Neural cell (in vitro differentiated cells): ENCODE data around the gene DCX.

Experiments
- EP300 ChIP-seq: fragments of 450-650 bp; conservative IDR thresholded peaks from 2 replicates; pipeline ENCODE4 v1.6.1; 2014; ENCODE audit warnings: antibody characterized with exemption, mild to moderate bottlenecking, moderate library complexity; ENCODE audit not compliant: poor library complexity, severe bottlenecking
- EZH2 ChIP-seq: fragments of 200-600, 300-800 bp; shearing (Covaris generic), sonication (generic); IDR thresholded peaks from 2 replicates; pipeline ENCODE4 v1.6.1; 2014; ENCODE audit warnings: antibody characterized with exemption, low read length, borderline replicate concordance, mild to moderate bottlenecking; ENCODE audit not compliant: insufficient read depth, poor library complexity, severe bottlenecking
- POLR2AphosphoS5 ChIP-seq: IDR thresholded peaks from 2 replicates; pipeline ENCODE4 v1.6.1; 2012
- TF ChIP-seq, protein P1 (sequence below): fragments of 450-650 bp; IDR thresholded peaks from 2 replicates; pipeline ENCODE4 v1.5.1; 2014; ENCODE audit warnings: antibody characterized with exemption, mild to moderate bottlenecking, moderate library complexity; ENCODE audit not compliant: poor library complexity, severe bottlenecking
- TF ChIP-seq, protein P2 (sequence below): IDR thresholded peaks from 2 replicates; pipeline ENCODE4 v1.6.1; 2012; ENCODE audit warnings: borderline replicate concordance

DNA sequence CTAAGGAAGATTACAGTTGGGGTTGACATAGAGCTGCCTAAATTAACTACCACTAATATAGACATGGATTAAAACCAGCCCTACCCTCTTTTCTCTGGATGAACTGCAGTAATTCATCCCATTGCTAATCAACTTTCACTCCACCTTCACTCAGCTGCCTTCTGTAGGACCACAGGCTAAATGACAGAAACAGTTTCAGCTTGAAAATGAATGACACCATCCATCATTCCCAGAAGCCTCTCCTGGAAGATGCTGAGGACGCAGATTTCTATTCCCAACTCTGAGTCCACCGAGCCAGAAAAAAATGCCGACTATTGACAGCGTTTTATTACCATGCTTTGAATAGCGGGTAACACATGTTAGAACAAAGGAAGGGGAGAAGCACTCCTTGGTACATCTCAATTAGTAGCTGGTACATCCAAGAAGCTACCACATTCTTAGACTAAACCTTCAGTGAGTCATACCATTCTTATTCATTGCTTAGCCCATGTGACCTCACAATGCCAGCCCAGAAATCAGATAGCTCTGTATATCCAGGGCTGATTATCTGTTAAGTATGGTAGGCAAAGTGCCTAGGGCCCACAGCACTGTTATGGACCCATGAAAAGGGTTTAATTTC, 25.3 kb downstream of the DCX start:
- TF ChIP-seq, protein P1, sequence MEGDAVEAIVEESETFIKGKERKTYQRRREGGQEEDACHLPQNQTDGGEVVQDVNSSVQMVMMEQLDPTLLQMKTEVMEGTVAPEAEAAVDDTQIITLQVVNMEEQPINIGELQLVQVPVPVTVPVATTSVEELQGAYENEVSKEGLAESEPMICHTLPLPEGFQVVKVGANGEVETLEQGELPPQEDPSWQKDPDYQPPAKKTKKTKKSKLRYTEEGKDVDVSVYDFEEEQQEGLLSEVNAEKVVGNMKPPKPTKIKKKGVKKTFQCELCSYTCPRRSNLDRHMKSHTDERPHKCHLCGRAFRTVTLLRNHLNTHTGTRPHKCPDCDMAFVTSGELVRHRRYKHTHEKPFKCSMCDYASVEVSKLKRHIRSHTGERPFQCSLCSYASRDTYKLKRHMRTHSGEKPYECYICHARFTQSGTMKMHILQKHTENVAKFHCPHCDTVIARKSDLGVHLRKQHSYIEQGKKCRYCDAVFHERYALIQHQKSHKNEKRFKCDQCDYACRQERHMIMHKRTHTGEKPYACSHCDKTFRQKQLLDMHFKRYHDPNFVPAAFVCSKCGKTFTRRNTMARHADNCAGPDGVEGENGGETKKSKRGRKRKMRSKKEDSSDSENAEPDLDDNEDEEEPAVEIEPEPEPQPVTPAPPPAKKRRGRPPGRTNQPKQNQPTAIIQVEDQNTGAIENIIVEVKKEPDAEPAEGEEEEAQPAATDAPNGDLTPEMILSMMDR: no peak
- TF ChIP-seq EP300: no peak
- no peak for TF ChIP-seq POLR2AphosphoS5
- TF ChIP-seq, protein P2, sequence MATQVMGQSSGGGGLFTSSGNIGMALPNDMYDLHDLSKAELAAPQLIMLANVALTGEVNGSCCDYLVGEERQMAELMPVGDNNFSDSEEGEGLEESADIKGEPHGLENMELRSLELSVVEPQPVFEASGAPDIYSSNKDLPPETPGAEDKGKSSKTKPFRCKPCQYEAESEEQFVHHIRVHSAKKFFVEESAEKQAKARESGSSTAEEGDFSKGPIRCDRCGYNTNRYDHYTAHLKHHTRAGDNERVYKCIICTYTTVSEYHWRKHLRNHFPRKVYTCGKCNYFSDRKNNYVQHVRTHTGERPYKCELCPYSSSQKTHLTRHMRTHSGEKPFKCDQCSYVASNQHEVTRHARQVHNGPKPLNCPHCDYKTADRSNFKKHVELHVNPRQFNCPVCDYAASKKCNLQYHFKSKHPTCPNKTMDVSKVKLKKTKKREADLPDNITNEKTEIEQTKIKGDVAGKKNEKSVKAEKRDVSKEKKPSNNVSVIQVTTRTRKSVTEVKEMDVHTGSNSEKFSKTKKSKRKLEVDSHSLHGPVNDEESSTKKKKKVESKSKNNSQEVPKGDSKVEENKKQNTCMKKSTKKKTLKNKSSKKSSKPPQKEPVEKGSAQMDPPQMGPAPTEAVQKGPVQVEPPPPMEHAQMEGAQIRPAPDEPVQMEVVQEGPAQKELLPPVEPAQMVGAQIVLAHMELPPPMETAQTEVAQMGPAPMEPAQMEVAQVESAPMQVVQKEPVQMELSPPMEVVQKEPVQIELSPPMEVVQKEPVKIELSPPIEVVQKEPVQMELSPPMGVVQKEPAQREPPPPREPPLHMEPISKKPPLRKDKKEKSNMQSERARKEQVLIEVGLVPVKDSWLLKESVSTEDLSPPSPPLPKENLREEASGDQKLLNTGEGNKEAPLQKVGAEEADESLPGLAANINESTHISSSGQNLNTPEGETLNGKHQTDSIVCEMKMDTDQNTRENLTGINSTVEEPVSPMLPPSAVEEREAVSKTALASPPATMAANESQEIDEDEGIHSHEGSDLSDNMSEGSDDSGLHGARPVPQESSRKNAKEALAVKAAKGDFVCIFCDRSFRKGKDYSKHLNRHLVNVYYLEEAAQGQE: no peak
- no peak for TF ChIP-seq EZH2
